Upper lobe of right lung (tissue), 1 donor: ENCODE data around the gene PLPP4. TPM values are rescaled to one million over a fixed set of nuclear protein-coding genes. Genes with fewer than 3 reads are reported as not detected.

Source experiments
- ATAC-seq: fragments of 200-7000 bp; cut with Tn5 transposase; one replicate; pipeline ENCODE4 v1.9.1; 2020; ENCODE audit warnings: mild to moderate bottlenecking, moderate library complexity
- DNase-seq: peaks from one replicate; pipeline ENCODE4 v3.0.0-alpha.2; 2020
- H3K27ac ChIP-seq: fragments of 200-600 bp; one replicate; pipeline ENCODE4 v1.8.0; 2022
- H3K27me3 ChIP-seq: fragments of 200-600 bp; one replicate; pipeline ENCODE4 v1.8.0; 2022; ENCODE audit warnings: mild to moderate bottlenecking
- H3K36me3 ChIP-seq: fragments of 200-600 bp; one replicate; pipeline ENCODE4 v1.8.0; 2022
- H3K4me1 ChIP-seq: fragments of 200-600 bp; one replicate; pipeline ENCODE4 v1.8.0; 2022
- H3K4me3 ChIP-seq: fragments of 200-600 bp; one replicate; pipeline ENCODE4 v1.8.0; 2022; ENCODE audit warnings: mild to moderate bottlenecking
- H3K9me3 ChIP-seq: fragments of 200-600 bp; one replicate; pipeline ENCODE4 v1.8.0; 2022
- CTCF ChIP-seq: fragments of 200-600 bp; IDR thresholded peaks from one replicate; pipeline ENCODE4 v1.8.0; 2022; ENCODE audit warnings: antibody characterized with exemption
- intact Hi-C: fragments of 100-400 bp; cut with DNase I; formaldehyde crosslinking; loops from one replicate; pipeline ENCODE4 v1.11.0; 2022
- total RNA-seq: library from RNA; stranded (reverse); fragmentation: NEBNext Ultra II Directional; extraction: Animal tissue kit (Norgen Biotek cat#: 25700); gene quantifications from one replicate; pipeline ENCODE4 v1.2.1, GENCODE V29; 2021
- donor health status: DM: no; HTN: yes; CAD: no; lungs with severe emphysema.

The PLPP4 gene
- total RNA-seq, 1 donor from 2014 or later = 0.38 TPM

GRCh38 chr10:120462018-120462682 lies 5.1 kb downstream of the PLPP4 start:
- H3K4me1 ChIP-seq = peaks cover 7% of the 10 kb centered on the region
- DNase-seq (no peak), ATAC-seq (no peak)
- H3K36me3 ChIP-seq = no peaks in the 10 kb centered on the region
- H3K27ac ChIP-seq = no peak overlapping the region
- intact Hi-C loops = no loop called here
- H3K9me3 ChIP-seq = no peaks in the 10 kb centered on the region
- peaks cover 41% of the 10 kb centered on the region for H3K27me3 ChIP-seq
- no peak for TF ChIP-seq CTCF
- H3K4me3 ChIP-seq = no peak overlapping the region

GRCh38 chr10:120465138-120465537 lies 8.1 kb downstream of the PLPP4 start:
- TF ChIP-seq CTCF = no peak
- H3K4me3 ChIP-seq = no peak overlapping the region
- peaks cover 11% of the 10 kb centered on the region for H3K27me3 ChIP-seq
- no peaks in the 10 kb centered on the region for H3K4me1 ChIP-seq
- intact Hi-C loops = no loop called here
- ATAC-seq (no peak), DNase-seq (no peak)
- H3K27ac ChIP-seq = no peak overlapping the region
- H3K36me3 ChIP-seq = no peaks in the 10 kb centered on the region
- no peaks in the 10 kb centered on the region for H3K9me3 ChIP-seq

- Histone ChIP-seq H3K27me3 (peaks cover 5% of the 10 kb centered on the region), H3K36me3 (no peaks in the 10 kb centered on the region), H3K9me3 (peaks cover 5% of the 10 kb centered on the region), H3K4me3 (no peak overlapping the region), H3K4me1 (no peaks in the 10 kb centered on the region), H3K27ac (no peak overlapping the region)
- no peak for ATAC-seq
- no peak for DNase-seq
- no peak for TF ChIP-seq CTCF
- intact Hi-C loops = no loop called here
Measured at GRCh38 chr10:120466006-120466405, 9.0 kb downstream of the PLPP4 start.

GRCh38 chr10:120473593-120473992 lies 16.6 kb downstream of the PLPP4 start:
- no peak for TF ChIP-seq CTCF
- H3K9me3 ChIP-seq = peaks cover 13% of the 10 kb centered on the region
- H3K4me1 ChIP-seq = no peaks in the 10 kb centered on the region
- intact Hi-C loops = no loop called here
- H3K4me3 ChIP-seq = no peak overlapping the region
- no peaks in the 10 kb centered on the region for H3K27me3 ChIP-seq
- ATAC-seq (no peak), DNase-seq (no peak)
- H3K36me3 ChIP-seq = no peaks in the 10 kb centered on the region
- H3K27ac ChIP-seq = no peak overlapping the region

GRCh38 chr10:120474956-120475355 lies 17.9 kb downstream of the PLPP4 start:
- intact Hi-C loops = no loop called here
- TF ChIP-seq CTCF = no peak
- Histone ChIP-seq H3K27me3 (no peaks in the 10 kb centered on the region), H3K4me3 (no peak overlapping the region), H3K36me3 (no peaks in the 10 kb centered on the region), H3K4me1 (no peaks in the 10 kb centered on the region), H3K9me3 (peaks cover 13% of the 10 kb centered on the region), H3K27ac (no peak overlapping the region)
- ATAC-seq = no peak
- DNase-seq = no peak
